Heart left ventricle (tissue), 16 donors: ENCODE data around the gene TMEM52. TPM values are rescaled to one million over a fixed set of nuclear protein-coding genes. Genes with fewer than 3 reads are reported as not detected.

Source experiments
- ATAC-seq, 4 donors: fragments of 200-7000 bp; cut with Tn5 transposase; one replicate each; pipeline ENCODE4 v1.9.1; 2020 to 2022; ENCODE audit warnings: moderate library complexity in 4 of 4, mild to moderate bottlenecking in 3 of 4, moderate number of reproducible peaks in 1 of 4
- DNase-seq, 5 donors: peaks; one replicate each; pipeline ENCODE4 v3.0.0-alpha.2; 2020
- H3K27ac ChIP-seq, 12 donors: fragments of 200-600 bp; sonication (generic) in 4 of 12; one replicate each; pipeline versions ENCODE4 v1.5.0 to v1.8.0; 2016 to 2022; ENCODE audit warnings: mild to moderate bottlenecking in 2 of 12
- H3K27me3 ChIP-seq, 9 donors: fragments of 200-600 bp; sonication (generic) in 2 of 9; one replicate each; pipeline versions ENCODE4 v1.5.1 to v1.8.0; 2016 to 2022; ENCODE audit warnings: mild to moderate bottlenecking in 3 of 9
- H3K36me3 ChIP-seq, 9 donors: fragments of 200-600 bp; sonication (generic) in 2 of 9; one replicate each; pipeline versions ENCODE4 v1.5.0 to v1.8.0; 2018 to 2022; ENCODE audit warnings: mild to moderate bottlenecking in 2 of 9
- H3K4me1 ChIP-seq, 12 donors: fragments of 200-600 bp; sonication (generic) in 4 of 12; one replicate each; pipeline versions ENCODE4 v1.5.0 to v1.8.0; 2016 to 2022; ENCODE audit warnings: mild to moderate bottlenecking in 3 of 12
- H3K4me3 ChIP-seq, 12 donors: fragments of 200-600 bp; sonication (generic) in 4 of 12; one replicate each; pipeline versions ENCODE4 v1.5.0 to v1.8.0; 2017 to 2022; ENCODE audit warnings: mild to moderate bottlenecking in 9 of 12, moderate library complexity in 4 of 12
- H3K9me3 ChIP-seq, 12 donors: fragments of 200-600 bp; sonication (generic) in 4 of 12; one replicate each; pipeline versions ENCODE4 v1.5.0 to v1.8.0; 2016 to 2022; ENCODE audit warnings: mild to moderate bottlenecking in 1 of 12
- POLR2A ChIP-seq, 2 donors: fragments of 450-650 bp; IDR thresholded peaks; one replicate each; pipeline ENCODE4 v1.6.1; 2017; ENCODE audit warnings: antibody characterized with exemption in 2 of 2, mild to moderate bottlenecking in 2 of 2, moderate library complexity in 2 of 2
- WGBS, 4 donors: extraction: QIAGEN DNeasy Blood & Tissue Kit in 2 of 4; methylation state at CpG; one replicate each; pipeline versions ENCODE4 v1.1.5 to v1.1.7; 2013 to 2018; 5-methylcytosine and 5-hydroxymethylcytosine counted together
- intact Hi-C, 10 donors: fragments of 100-400 bp; cut with DNase I; formaldehyde crosslinking; loops; one replicate each; pipeline versions ENCODE4 v1.11.1 to v1.14.2; 2022
- polyA plus RNA-seq, 2 donors: library from polyadenylated mRNA; stranded (reverse); fragments of 200-250 nt; gene quantifications; one replicate each; pipeline ENCODE4 v1.2.3, GENCODE V29; 2013
- total RNA-seq, 9 donors: library from RNA; depleted of rRNA in 2 of 9; stranded (reverse); fragments of >200 nt in 2 of 9; fragmentation: NEBNext Ultra II Directional in 3 of 9; extraction: Animal tissue kit (Norgen Biotek cat#: 25700) in 3 of 9; gene quantifications; one replicate each; pipeline versions ENCODE4 v1.1.0 to v1.2.4, GENCODE V29; 2016 to 2023
- TF ChIP-seq, protein P1 (sequence below), 12 donors: fragments of 200-600 bp; sonication (generic) in 4 of 12; IDR thresholded peaks; one replicate each; pipeline versions ENCODE4 v1.5.0 to v1.8.0; 2018 to 2022; ENCODE audit warnings: antibody characterized with exemption in 12 of 12, mild to moderate bottlenecking in 5 of 12
- donor health status: ischemic (EF 13 %, LVEDD 7.1; RV severe dilation, severe dysfunction).
- donor health status: healthy with polysubstance abuse.
- donor health status: DM: no; HTN: yes; CAD: no.
- donor health status: DM: no; HTN: no; CAD: no.
- donor health status: ischemic (EF 25% LVEDD 6.9; RV normal size, moderate dysfunction).
- donor health status: ischemic (EF 25% LVEDD 5.7; RV mildly dilated, moderate dysfunction).
- donor health status: healthy.
- donor health status: DM: yes; HTN: yes; CAD: no.
- donor health status: ischemic (EF 35%, LVEDD 5.7; RV mildly dilated, moderate dysfunction).
- donor health status: nonischemic (EF 11% LVEDD 7.7; RV severe dilation, severe dysfunction).
- donor health status: DM: yes; HTN: yes; CAD: no.
- donor health status: PGD.
- donor health status: ischemic (EF 29% LVEDD 5.4; RV normal size, mild dysfunction).
- donor health status: nonischemic (EF 23%, LVEDD 6.1; RV moderate dilation, normal function).

The TMEM52 gene
- total and polyA plus RNA-seq, 11 donors = 0.35 to 7.9 (median 1.1) TPM

DNA sequence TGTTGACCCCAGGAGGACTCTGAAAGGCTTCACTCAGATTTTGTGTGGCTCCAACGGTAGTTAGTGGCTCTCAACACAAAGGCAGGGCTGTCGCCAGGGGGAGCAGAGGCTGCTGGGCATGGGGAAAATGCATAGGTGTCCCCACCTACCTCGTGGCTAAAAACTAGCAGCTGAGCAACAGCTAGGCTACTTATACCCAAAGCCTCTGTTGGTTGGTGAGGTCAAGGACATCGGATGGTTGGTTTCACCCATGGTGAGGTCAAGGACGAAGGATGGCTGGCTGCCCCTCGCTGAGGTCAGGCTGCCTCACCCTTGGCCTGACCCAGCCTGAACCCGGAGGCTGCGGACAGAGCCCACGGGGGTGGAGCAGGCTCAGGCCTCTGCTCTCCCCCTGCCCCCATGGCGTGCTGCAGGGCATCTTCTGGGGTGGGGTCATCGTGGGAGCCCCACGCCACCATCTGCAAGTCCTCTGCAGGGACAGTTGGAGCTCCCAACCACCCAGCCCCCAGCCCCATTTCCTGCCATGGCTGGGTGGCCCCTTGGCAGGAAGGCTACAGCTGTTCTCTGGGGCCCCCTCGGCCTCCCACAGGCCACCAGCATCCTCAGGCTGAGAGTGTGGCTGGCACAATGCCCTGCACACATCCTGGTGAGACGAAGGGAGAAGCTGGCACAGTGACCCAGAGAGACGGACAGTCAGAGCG, 19.7 kb downstream of the TMEM52 start:
- intact Hi-C loops = loop anchor here in 4 of 10 donors (5.0 to 10.0 kb wide), 4 partner anchors 55 to 125 kb away; partner anchors contain the start of gene NADK (in 2 of the 4)
- 54 to 67% (median 64%) methylated on average over 10 to 16 of the region's 16 CpGs for WGBS, 4 donors
- DNase-seq = peak in 1 of 5 donors; percentile 39
- Histone ChIP-seq H3K4me3 (no peak overlapping the region), H3K9me3 (no peaks in the 10 kb centered on the region), H3K36me3 (no peaks in the 10 kb centered on the region), H3K27ac (no peak overlapping the region), H3K27me3 (peaks cover 0 to 4% (median 0%) of the 10 kb centered on the region in 9 donors), H3K4me1 (peaks cover 0 to 12% (median 10%) of the 10 kb centered on the region in 12 donors)
- ATAC-seq = no peak
- no peak for TF ChIP-seq POLR2A (IDR thresholded peaks at IDR 0.05)
- TF ChIP-seq, protein P1, sequence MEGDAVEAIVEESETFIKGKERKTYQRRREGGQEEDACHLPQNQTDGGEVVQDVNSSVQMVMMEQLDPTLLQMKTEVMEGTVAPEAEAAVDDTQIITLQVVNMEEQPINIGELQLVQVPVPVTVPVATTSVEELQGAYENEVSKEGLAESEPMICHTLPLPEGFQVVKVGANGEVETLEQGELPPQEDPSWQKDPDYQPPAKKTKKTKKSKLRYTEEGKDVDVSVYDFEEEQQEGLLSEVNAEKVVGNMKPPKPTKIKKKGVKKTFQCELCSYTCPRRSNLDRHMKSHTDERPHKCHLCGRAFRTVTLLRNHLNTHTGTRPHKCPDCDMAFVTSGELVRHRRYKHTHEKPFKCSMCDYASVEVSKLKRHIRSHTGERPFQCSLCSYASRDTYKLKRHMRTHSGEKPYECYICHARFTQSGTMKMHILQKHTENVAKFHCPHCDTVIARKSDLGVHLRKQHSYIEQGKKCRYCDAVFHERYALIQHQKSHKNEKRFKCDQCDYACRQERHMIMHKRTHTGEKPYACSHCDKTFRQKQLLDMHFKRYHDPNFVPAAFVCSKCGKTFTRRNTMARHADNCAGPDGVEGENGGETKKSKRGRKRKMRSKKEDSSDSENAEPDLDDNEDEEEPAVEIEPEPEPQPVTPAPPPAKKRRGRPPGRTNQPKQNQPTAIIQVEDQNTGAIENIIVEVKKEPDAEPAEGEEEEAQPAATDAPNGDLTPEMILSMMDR (IDR thresholded peaks at IDR 0.05) = no peak

DNA sequence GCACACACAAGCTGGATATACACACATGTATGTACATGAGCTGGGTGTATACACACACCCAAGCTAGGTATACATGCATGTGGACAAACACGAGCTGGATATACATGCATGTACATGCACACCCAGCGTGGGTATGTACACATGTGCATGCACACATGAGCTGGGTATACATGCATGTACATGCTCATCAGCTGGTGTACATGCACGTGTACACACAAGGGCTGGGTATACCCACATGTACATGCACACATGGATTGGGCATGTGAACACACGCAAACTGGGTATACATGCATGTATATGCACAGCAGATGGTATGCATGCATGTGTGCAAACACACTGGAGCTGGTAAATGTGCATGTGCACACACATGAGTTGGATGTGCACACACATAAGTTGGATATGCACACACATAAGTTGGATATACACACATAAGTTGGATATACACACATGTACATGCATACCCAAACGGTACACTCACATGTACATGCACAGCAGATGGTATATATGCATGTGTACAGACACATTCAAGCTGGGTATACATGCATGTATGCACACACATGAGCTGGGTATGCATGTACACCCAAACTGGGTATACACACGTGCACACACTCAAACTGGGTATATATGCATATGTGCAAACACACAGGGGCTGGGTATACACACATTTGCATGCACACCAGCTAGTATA, 20.7 kb downstream of the TMEM52 start:
- peaks cover 0 to 4% (median 0%) of the 10 kb centered on the region in 9 donors for H3K27me3 ChIP-seq
- ATAC-seq (no peak), DNase-seq (no peak)
- intact Hi-C loops = loop anchor here in 4 of 10 donors (5.0 to 10.0 kb wide), 4 partner anchors 54 to 124 kb away; partner anchors contain the start of gene NADK (in 2 of the 4)
- TF ChIP-seq, protein P1 (IDR thresholded peaks at IDR 0.05) = no peak
- no peak for TF ChIP-seq POLR2A (IDR thresholded peaks at IDR 0.05)
- peaks cover 0 to 23% (median 16%) of the 10 kb centered on the region in 12 donors for H3K4me1 ChIP-seq
- no peaks in the 10 kb centered on the region for H3K36me3 ChIP-seq
- no peak overlapping the region for H3K4me3 ChIP-seq
- H3K27ac ChIP-seq = no peak overlapping the region
- 87 to 96% (median 94%) methylated on average over 5 to 6 of the region's 6 CpGs for WGBS, 4 donors
- no peaks in the 10 kb centered on the region for H3K9me3 ChIP-seq

DNA sequence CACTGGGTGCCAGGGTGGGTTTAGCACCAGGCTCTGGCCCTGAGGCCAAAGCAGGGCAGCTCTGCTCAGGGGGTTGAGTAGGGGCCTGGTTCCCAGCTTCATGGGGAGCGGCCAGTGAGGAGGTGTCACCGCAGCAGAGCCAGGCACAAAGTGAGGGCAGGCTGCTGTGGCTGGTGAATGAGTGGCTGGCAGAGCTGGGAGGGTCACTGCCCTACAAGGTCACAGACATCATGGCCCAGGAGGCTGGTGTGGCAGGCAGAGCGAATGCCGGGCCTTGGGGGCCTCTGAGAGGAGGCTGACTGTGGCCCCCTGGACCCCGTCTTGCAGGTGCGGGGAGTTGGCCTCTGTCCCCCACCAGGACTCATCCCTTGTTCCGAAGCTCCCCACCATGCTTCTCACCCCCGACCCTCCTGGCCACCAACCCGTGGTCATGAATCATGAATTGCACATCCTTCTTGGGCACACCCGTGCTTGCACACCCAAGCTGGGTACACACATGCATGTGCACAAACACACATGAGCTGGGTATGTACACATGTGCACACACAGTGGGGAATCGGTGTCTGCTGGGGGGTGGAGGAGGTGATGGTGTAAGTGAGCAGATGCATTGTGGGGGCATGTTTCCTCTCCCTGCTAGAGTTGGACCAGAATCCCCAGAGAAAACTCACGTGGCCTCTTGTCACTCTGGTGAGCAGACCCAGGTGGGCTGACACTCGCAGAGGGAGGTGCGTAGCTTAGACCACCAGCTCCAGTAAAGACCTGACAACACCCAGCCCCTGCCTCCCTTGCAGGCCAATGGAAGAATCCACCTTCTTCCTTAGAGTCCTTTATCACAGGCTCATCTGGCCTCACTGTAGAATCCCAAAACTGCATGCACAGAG, 23.4 kb downstream of the TMEM52 start:
- peaks cover 0 to 4% (median 0%) of the 10 kb centered on the region in 9 donors for H3K27me3 ChIP-seq
- H3K27ac ChIP-seq = peak overlapping the region in 1 of 12 donors; percentile 50
- peaks cover 0 to 38% (median 23%) of the 10 kb centered on the region in 12 donors for H3K4me1 ChIP-seq
- no peaks in the 10 kb centered on the region for H3K9me3 ChIP-seq
- ATAC-seq (no peak), DNase-seq (peak in 1 of 5 donors; percentile 40)
- intact Hi-C loops = loop anchor here in 4 of 10 donors (5.0 to 10.0 kb wide), 4 partner anchors 51 to 121 kb away; partner anchors contain the start of gene NADK (in 2 of the 4)
- TF ChIP-seq, protein P1 (IDR thresholded peaks at IDR 0.05) = no peak
- TF ChIP-seq POLR2A (IDR thresholded peaks at IDR 0.05) = no peak
- H3K4me3 ChIP-seq = no peak overlapping the region
- no peaks in the 10 kb centered on the region for H3K36me3 ChIP-seq
- WGBS, 4 donors = 78 to 93% (median 85%) methylated on average over 14 of the region's 14 CpGs
